ENCODE measurements around the gene PIP4K2B. TPM values are rescaled to one million over a fixed set of nuclear protein-coding genes. Genes with fewer than 3 reads are reported as not detected.

The PIP4K2B gene
- total RNA-seq, 2 donors from 2014 or later = 20.2 to 30.3 TPM

GRCh38 chr17:38768417-38768816, 30.9 kb downstream of the PIP4K2B start:
- intact Hi-C loops (cut with DNase I) = no loop called here
- peaks cover 0 to 29% of the 10 kb centered on the region in 2 donors for H3K36me3 ChIP-seq (replicated peaks in 1 of 2; ENCODE audit: insufficient read depth in 1 of 2, low read depth in 2 of 2)
- no peaks in the 10 kb centered on the region for H3K27me3 ChIP-seq
- 38 to 56% methylated on average over 6 of the region's 6 CpGs for WGBS, 2 donors
- no peak overlapping the region for H3K27ac ChIP-seq
- no peak for TF ChIP-seq POLR2A (IDR thresholded peaks at IDR 0.05)
- TF ChIP-seq, protein P1, sequence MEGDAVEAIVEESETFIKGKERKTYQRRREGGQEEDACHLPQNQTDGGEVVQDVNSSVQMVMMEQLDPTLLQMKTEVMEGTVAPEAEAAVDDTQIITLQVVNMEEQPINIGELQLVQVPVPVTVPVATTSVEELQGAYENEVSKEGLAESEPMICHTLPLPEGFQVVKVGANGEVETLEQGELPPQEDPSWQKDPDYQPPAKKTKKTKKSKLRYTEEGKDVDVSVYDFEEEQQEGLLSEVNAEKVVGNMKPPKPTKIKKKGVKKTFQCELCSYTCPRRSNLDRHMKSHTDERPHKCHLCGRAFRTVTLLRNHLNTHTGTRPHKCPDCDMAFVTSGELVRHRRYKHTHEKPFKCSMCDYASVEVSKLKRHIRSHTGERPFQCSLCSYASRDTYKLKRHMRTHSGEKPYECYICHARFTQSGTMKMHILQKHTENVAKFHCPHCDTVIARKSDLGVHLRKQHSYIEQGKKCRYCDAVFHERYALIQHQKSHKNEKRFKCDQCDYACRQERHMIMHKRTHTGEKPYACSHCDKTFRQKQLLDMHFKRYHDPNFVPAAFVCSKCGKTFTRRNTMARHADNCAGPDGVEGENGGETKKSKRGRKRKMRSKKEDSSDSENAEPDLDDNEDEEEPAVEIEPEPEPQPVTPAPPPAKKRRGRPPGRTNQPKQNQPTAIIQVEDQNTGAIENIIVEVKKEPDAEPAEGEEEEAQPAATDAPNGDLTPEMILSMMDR (IDR thresholded peaks at IDR 0.05) = no peak
- no peak for ATAC-seq
- no peaks in the 10 kb centered on the region for H3K4me1 ChIP-seq
- H3K4me3 ChIP-seq = no peak overlapping the region
- H3K9me3 ChIP-seq = no peaks in the 10 kb centered on the region
- DNase-seq = no peak

DNA sequence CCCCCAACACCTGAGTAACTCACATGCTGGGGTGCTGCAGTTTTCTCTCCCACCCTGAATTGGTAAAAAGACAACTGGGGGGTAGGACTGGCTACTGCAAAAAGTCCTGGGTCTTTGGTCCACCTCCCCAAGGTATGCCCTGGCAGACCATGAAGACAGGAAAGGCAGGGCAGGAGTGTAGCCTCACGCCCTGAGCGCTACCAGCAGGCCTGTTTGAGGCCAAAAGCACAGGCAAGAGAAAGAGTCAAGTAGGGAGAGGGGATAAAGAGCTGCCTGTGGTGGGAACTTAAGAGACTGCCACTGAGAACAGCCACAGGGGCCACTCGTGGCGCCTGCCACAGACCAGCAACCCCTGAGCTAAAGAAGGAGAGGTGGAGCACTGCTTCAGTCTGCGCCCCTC, 33.0 kb downstream of the PIP4K2B start:
- WGBS, 2 donors = 89 to 91% methylated on average over 5 of the region's 5 CpGs
- no peak for ATAC-seq
- H3K4me3 ChIP-seq = no peak overlapping the region

GRCh38 chr17:38762231-38762630, 37.1 kb downstream of the PIP4K2B start:
- intact Hi-C loops (cut with DNase I) = no loop called here
- DNase-seq (no peak), ATAC-seq (no peak)
- WGBS, 2 donors = 70 to 78% methylated on average over 3 of the region's 3 CpGs
- TF ChIP-seq POLR2A (IDR thresholded peaks at IDR 0.05) = no peak
- TF ChIP-seq, protein P1 (IDR thresholded peaks at IDR 0.05) = no peak
- Histone ChIP-seq H3K27me3 (no peaks in the 10 kb centered on the region), H3K9me3 (no peaks in the 10 kb centered on the region), H3K36me3 (replicated peaks in 1 of 2; ENCODE audit: insufficient read depth in 1 of 2, low read depth in 2 of 2) (peaks cover 0 to 44% of the 10 kb centered on the region in 2 donors), H3K4me1 (no peaks in the 10 kb centered on the region), H3K27ac (no peak overlapping the region), H3K4me3 (no peak overlapping the region)

More for the DNA sequence above, 33.0 kb downstream of the PIP4K2B start:
- Histone ChIP-seq H3K27ac (no peak overlapping the region), H3K4me1 (no peaks in the 10 kb centered on the region), H3K9me3 (no peaks in the 10 kb centered on the region), H3K27me3 (no peaks in the 10 kb centered on the region), H3K36me3 (replicated peaks in 1 of 2; ENCODE audit: insufficient read depth in 1 of 2, low read depth in 2 of 2) (peaks cover 0 to 29% of the 10 kb centered on the region in 2 donors)
- DNase-seq = no peak
- TF ChIP-seq, protein P1 (IDR thresholded peaks at IDR 0.05) = no peak
- TF ChIP-seq POLR2A (IDR thresholded peaks at IDR 0.05) = no peak
- intact Hi-C loops (cut with DNase I) = no loop called here

DNA sequence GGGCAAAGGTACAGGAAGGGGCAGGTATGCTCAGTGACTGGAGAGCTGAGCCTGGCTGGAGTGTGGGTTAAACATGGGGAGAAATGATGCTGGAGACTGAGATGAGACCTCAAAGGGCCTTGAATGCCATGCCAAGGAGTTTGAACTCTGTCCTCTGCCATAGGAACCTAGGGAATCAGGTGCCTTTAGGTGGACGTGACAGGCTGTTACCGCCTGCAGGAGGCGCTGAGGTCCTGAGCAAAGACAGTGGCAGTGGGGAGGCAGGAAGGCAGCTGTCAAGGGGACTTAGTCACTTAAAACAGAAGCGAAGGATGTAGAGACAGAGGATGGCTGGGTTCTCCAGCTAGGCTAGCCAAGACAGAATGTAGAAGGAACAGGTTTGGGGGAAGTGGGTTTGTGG, 37.7 kb downstream of the PIP4K2B start:
- Histone ChIP-seq H3K9me3 (no peaks in the 10 kb centered on the region), H3K27me3 (no peaks in the 10 kb centered on the region), H3K4me1 (no peaks in the 10 kb centered on the region), H3K4me3 (no peak overlapping the region), H3K36me3 (replicated peaks in 1 of 2; ENCODE audit: insufficient read depth in 1 of 2, low read depth in 2 of 2) (peaks cover 0 to 45% of the 10 kb centered on the region in 2 donors), H3K27ac (no peak overlapping the region)
- DNase-seq (no peak), ATAC-seq (no peak)
- WGBS, 2 donors = 86 to 87% methylated on average over 4 of the region's 4 CpGs
- TF ChIP-seq, protein P1 (IDR thresholded peaks at IDR 0.05) = no peak
- TF ChIP-seq POLR2A (IDR thresholded peaks at IDR 0.05) = no peak
- intact Hi-C loops (cut with DNase I) = no loop called here

DNA sequence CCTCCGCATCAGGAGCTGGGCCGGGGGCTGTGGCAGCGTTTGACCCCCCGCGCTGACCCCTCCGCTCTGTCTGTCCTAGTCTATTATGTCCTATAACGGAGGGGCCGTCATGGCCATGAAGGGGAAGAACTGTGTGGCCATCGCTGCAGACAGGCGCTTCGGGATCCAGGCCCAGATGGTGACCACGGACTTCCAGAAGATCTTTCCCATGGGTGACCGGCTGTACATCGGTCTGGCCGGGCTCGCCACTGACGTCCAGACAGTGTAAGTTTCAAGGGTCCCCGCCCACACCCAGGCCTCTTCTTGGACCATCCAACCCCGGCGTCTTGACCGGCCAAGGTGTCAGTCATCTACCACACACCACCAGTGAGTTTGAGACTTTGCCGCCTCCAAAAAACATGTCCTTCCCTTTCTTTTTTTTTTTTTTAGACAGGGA, 46.3 kb downstream of the PIP4K2B start:
- ATAC-seq = no peak
- H3K27me3 ChIP-seq = no peaks in the 10 kb centered on the region
- H3K27ac ChIP-seq = peak overlapping the region; percentile 28 to 89 (median 84)
- TF ChIP-seq, protein P1 (IDR thresholded peaks at IDR 0.05) = no peak
- TF ChIP-seq POLR2A (IDR thresholded peaks at IDR 0.05) = no peak
- 2 to 15% methylated on average over 9 to 22 of the region's 22 CpGs for WGBS, 2 donors
- H3K9me3 ChIP-seq = no peaks in the 10 kb centered on the region
- peaks cover 7 to 13% of the 10 kb centered on the region in 2 donors for H3K36me3 ChIP-seq (replicated peaks in 1 of 2; ENCODE audit: insufficient read depth in 1 of 2, low read depth in 2 of 2)
- peak in 1 of 4 donors; percentile 26 for DNase-seq
- H3K4me1 ChIP-seq = peaks cover 58% of the 10 kb centered on the region
- intact Hi-C loops (cut with DNase I) = no loop called here
- peak overlapping the region; percentile 66 to 86 for H3K4me3 ChIP-seq

Data from body of pancreas (tissue), 4 donors.